ENCODE measurements around the gene ARHGAP22. TPM values are rescaled to one million over a fixed set of nuclear protein-coding genes. Genes with fewer than 3 reads are reported as not detected.

ARHGAP22 gene
- total RNA-seq, 4 donors from 2014 or later, result 2.2 to 9.1 (median 4.8) TPM

DNA sequence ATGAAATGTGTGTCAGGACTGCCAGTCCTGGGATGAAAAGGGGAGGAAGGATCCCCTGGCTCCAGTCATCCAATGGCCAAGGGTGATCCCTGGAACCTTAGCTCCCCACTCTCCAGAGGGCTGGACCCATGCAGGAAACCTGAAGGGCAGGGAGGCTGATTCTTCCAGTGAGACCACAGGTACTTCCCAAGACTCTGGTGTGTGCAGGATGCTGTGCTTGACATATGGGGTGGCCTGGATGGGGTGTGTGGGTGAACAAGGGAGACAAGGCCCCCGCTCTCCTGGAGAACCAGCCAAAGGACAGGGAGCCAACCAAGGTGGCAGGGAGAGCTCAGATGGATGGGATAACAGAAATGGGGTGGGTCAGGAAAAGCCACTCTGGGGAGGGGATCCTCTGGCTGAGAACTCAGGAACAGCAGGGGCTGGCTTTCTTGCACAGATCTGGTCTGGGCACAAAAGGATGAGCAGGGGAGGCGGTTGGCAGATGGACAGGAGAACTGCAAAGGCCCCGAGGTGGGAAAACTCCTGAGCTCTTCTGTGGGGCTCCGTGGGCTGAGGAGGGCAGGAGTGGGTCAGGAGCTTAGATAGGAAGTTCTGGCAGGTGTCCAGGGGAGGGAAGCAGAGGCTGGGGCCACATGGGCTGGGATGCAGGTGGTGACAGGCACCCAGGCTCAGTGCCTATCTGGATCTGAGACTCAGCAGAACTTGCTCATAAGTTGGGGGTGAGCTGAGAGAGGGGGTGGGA, 100.6 kb downstream of the ARHGAP22 start:
- H3K27ac ChIP-seq (replicated peaks in 1 of 4), result no peak overlapping the region
- no peaks in the 10 kb centered on the region for H3K9me3 ChIP-seq
- H3K36me3 ChIP-seq, result no peaks in the 10 kb centered on the region
- TF ChIP-seq, protein P1, sequence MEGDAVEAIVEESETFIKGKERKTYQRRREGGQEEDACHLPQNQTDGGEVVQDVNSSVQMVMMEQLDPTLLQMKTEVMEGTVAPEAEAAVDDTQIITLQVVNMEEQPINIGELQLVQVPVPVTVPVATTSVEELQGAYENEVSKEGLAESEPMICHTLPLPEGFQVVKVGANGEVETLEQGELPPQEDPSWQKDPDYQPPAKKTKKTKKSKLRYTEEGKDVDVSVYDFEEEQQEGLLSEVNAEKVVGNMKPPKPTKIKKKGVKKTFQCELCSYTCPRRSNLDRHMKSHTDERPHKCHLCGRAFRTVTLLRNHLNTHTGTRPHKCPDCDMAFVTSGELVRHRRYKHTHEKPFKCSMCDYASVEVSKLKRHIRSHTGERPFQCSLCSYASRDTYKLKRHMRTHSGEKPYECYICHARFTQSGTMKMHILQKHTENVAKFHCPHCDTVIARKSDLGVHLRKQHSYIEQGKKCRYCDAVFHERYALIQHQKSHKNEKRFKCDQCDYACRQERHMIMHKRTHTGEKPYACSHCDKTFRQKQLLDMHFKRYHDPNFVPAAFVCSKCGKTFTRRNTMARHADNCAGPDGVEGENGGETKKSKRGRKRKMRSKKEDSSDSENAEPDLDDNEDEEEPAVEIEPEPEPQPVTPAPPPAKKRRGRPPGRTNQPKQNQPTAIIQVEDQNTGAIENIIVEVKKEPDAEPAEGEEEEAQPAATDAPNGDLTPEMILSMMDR (IDR thresholded peaks at IDR 0.05), result no peak
- TF ChIP-seq EP300 (IDR thresholded peaks at IDR 0.05) (no peak), POLR2AphosphoS5 (IDR thresholded peaks at IDR 0.05) (no peak), POLR2A (IDR thresholded peaks at IDR 0.05; ENCODE audit: low read depth) (no peak)
- intact Hi-C loops (cut with DNase I), result no loop called here
- 83% methylated on average over 4 of the region's 4 CpGs for WGBS
- no peak overlapping the region for H3K4me3 ChIP-seq
- H3K27me3 ChIP-seq, result no peaks in the 10 kb centered on the region
- H3K4me1 ChIP-seq, result peaks cover 0 to 8% (median 8%) of the 10 kb centered on the region in 4 donors
- no peak for DNase-seq (ENCODE audit: extremely low spot score)

DNA sequence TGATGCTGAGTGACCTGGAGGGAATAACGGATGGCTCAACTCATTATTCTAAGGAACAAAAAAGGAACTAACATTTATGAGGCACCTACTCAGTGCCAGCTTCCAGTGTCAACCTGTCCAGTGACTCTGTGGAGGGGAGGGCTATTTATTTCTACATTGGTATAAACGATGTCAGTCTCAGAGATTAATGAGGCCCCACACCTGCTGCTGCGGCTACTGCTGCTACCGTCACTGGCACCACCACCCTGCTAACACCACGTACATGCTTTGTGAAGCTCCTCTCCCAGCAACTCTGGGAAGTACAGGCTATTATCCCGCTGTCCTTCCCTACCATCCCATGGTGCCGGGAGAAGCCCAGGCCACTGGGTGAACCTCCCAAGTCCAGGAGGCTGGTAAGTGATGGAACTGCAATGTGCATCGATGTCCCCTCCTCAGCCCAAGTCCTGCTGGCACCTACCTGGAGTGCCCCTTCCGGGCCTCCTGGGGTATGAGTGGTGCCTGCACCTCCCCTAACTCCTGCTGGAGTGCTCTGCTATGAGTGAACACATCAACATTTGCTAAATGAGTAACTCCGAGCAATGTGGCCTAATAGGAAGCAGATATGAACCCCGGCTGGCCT, 101.5 kb downstream of the ARHGAP22 start:
- TF ChIP-seq POLR2AphosphoS5 (IDR thresholded peaks at IDR 0.05) (no peak), EP300 (IDR thresholded peaks at IDR 0.05) (no peak), POLR2A (IDR thresholded peaks at IDR 0.05; ENCODE audit: low read depth) (no peak)
- TF ChIP-seq, protein P1 (IDR thresholded peaks at IDR 0.05), result no peak
- 90% methylated on average over 9 of the region's 11 CpGs for WGBS
- H3K4me1 ChIP-seq, result peaks cover 0 to 4% (median under 1%) of the 10 kb centered on the region in 4 donors
- intact Hi-C loops (cut with DNase I), result no loop called here
- H3K9me3 ChIP-seq, result no peaks in the 10 kb centered on the region
- no peak for DNase-seq (ENCODE audit: extremely low spot score)
- H3K36me3 ChIP-seq, result no peaks in the 10 kb centered on the region
- H3K27me3 ChIP-seq, result no peaks in the 10 kb centered on the region
- no peak overlapping the region for H3K4me3 ChIP-seq
- H3K27ac ChIP-seq (replicated peaks in 1 of 4), result no peak overlapping the region

DNA sequence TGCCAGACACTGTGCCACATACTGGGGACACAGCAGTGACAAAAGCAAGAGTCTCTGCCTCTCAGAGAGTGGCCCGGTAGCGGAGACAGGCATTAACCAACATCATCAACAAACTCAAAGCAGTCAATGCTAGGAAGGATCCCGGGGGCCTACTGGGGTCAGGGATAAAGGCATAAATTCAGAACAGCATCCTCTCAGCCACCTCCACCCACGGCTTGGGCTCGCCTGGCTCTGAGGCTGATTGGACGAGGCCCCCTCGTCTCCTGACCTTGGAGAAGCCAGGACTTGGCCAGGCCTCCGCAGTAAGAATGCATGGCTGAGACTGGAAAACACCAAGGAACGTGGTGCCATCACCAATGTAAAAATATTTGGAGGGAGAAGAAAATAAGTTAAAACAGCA, 102.1 kb downstream of the ARHGAP22 start:
- Histone ChIP-seq H3K27me3 (no peaks in the 10 kb centered on the region), H3K27ac (replicated peaks in 1 of 4) (no peak overlapping the region), H3K9me3 (no peaks in the 10 kb centered on the region), H3K4me3 (no peak overlapping the region), H3K4me1 (peaks cover 0 to 2% (median 0%) of the 10 kb centered on the region in 4 donors), H3K36me3 (no peaks in the 10 kb centered on the region)
- intact Hi-C loops (cut with DNase I), result no loop called here
- WGBS, result 89% methylated on average over 9 of the region's 9 CpGs
- DNase-seq (ENCODE audit: extremely low spot score), result no peak
- TF ChIP-seq EP300 (IDR thresholded peaks at IDR 0.05), result no peak
- no peak for TF ChIP-seq POLR2A (IDR thresholded peaks at IDR 0.05; ENCODE audit: low read depth)
- TF ChIP-seq, protein P1 (IDR thresholded peaks at IDR 0.05), result no peak
- TF ChIP-seq POLR2AphosphoS5 (IDR thresholded peaks at IDR 0.05), result no peak

DNA sequence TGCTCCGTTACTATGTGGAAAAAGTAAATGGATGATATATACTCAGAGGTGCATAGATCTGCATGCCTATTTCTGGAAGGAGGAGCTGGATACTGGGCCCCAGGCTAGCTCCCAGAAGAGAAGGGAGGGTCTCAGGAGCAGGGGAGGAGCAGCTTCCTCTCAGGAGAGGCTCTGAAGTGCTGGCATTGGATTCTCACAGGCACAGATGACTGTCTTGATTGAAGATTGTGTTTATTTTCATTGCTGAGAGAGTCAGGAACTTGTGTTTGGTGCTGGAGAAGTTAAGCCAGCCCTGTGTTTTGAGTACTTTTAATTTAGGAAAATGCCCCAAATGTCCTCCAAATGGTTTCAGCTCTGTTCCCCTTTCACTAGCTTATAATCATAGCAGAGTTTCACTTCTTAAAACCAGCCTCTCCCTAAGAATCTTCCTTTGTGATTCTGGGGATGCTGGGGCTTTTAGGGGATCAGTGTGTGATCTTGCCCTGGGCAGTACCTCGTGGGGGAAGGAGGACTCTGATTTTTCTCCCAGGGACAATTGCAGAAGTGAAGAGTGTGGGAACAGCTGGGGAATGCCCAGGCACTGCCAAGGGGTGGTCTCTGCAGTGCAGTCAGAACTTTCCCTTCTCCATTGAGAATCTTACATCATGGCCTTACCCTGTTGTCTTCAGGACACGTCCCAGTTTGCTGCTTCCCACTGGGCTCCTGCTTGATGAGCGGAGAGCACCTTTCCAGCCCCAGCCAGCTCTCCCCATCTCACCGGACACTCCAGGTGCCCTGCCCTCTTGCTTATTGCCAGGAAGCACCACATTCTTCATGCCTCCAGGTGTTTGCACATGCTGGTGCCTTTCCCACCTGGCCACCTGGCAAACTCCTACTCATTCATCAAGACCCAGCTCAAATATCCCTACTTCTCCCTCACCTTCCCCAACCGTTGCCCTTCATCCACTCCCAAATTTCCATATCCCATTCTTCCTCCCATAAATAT, 102.8 kb downstream of the ARHGAP22 start:
- WGBS, result 82% methylated on average over 6 of the region's 6 CpGs
- Histone ChIP-seq H3K36me3 (no peaks in the 10 kb centered on the region), H3K9me3 (no peaks in the 10 kb centered on the region), H3K4me3 (no peak overlapping the region), H3K27me3 (no peaks in the 10 kb centered on the region), H3K4me1 (peaks cover 6 to 7% (median 7%) of the 10 kb centered on the region in 4 donors), H3K27ac (replicated peaks in 1 of 4) (no peak overlapping the region)
- TF ChIP-seq, protein P1 (IDR thresholded peaks at IDR 0.05), result no peak
- no peak for TF ChIP-seq EP300 (IDR thresholded peaks at IDR 0.05)
- no peak for TF ChIP-seq POLR2A (IDR thresholded peaks at IDR 0.05; ENCODE audit: low read depth)
- no peak for TF ChIP-seq POLR2AphosphoS5 (IDR thresholded peaks at IDR 0.05)
- DNase-seq (ENCODE audit: extremely low spot score), result peak; percentile 85
- intact Hi-C loops (cut with DNase I), result no loop called here
